GM18502 (cell line): ENCODE results near the gene CTTNBP2NL.
"Not testable (repeated sequence)": the region's sequence is repeated elsewhere in the genome, so short reads cannot be mapped to it uniquely, and the experiment has no call there.

Experiments
- ATAC-seq: cut with Tn5 transposase; IDR thresholded peaks from one replicate; pipeline ENCODE4 v1.9.1; 2021; ENCODE audit warnings: mild to moderate bottlenecking; ENCODE audit not compliant: unreplicated experiment, poor library complexity

CTTNBP2NL gene

GRCh38 chr1:112417271-112417670, 21.3 kb downstream of the CTTNBP2NL start:
- no peak for ATAC-seq

GRCh38 chr1:112418099-112418892, 22.3 kb downstream of the CTTNBP2NL start:
- ATAC-seq = no peak

GRCh38 chr1:112423207-112423606, 27.2 kb downstream of the CTTNBP2NL start:
- ATAC-seq = no peak

- ATAC-seq = not testable (repeated sequence)
Observed at GRCh38 chr1:112423666-112424065, 27.7 kb downstream of the CTTNBP2NL start.

GRCh38 chr1:112429749-112430148, 33.7 kb downstream of the CTTNBP2NL start:
- ATAC-seq = no peak

- ATAC-seq = no peak
Observed at GRCh38 chr1:112431038-112431437, 35.0 kb downstream of the CTTNBP2NL start.

- no peak for ATAC-seq
Observed at GRCh38 chr1:112435448-112435847, 39.4 kb downstream of the CTTNBP2NL start.

- no peak for ATAC-seq
Observed at GRCh38 chr1:112436384-112437156, 40.6 kb downstream of the CTTNBP2NL start.

GRCh38 chr1:112438156-112438555, 42.1 kb downstream of the CTTNBP2NL start:
- not testable (repeated sequence) for ATAC-seq

- ATAC-seq = no peak
Observed at GRCh38 chr1:112439592-112439991, 43.6 kb downstream of the CTTNBP2NL start.

GRCh38 chr1:112440574-112440973, 44.6 kb downstream of the CTTNBP2NL start:
- no peak for ATAC-seq

- no peak for ATAC-seq
Observed at GRCh38 chr1:112444269-112444668, 48.3 kb downstream of the CTTNBP2NL start.

GRCh38 chr1:112445596-112445995, 49.6 kb downstream of the CTTNBP2NL start:
- ATAC-seq = no peak

GRCh38 chr1:112446411-112446810, 50.4 kb downstream of the CTTNBP2NL start:
- no peak for ATAC-seq

GRCh38 chr1:112448904-112449629, 53.1 kb downstream of the CTTNBP2NL start:
- no peak for ATAC-seq

GRCh38 chr1:112449630-112449983, 53.6 kb downstream of the CTTNBP2NL start:
- no peak for ATAC-seq

- ATAC-seq = no peak
Observed at GRCh38 chr1:112450773-112451172, 54.8 kb downstream of the CTTNBP2NL start.

GRCh38 chr1:112451301-112451700, 55.3 kb downstream of the CTTNBP2NL start:
- ATAC-seq = not testable (repeated sequence)

- ATAC-seq = no peak
Observed at GRCh38 chr1:112453876-112454275, 57.9 kb downstream of the CTTNBP2NL start.

- ATAC-seq = no peak
Observed at GRCh38 chr1:112454316-112454715, 58.3 kb downstream of the CTTNBP2NL start.

- ATAC-seq = no peak
Observed at GRCh38 chr1:112457241-112457640, 61.2 kb downstream of the CTTNBP2NL start.
